MM.1S (cell line): ENCODE data around the gene TTBK1.

Source experiments
- DNase-seq: peaks from one replicate; pipeline ENCODE4 v3.0.0-alpha.2; 2015
- H2AFZ ChIP-seq: fragments of 300-600 bp; sonication (generic); 2 replicates; pipeline ENCODE4 v1.6.0; 2016; ENCODE audit warnings: antibody characterized with exemption, low read length
- H3F3A ChIP-seq: fragments of 300-600 bp; sonication (generic); 2 replicates; pipeline ENCODE4 v1.6.1; 2016; ENCODE audit warnings: mild to moderate bottlenecking, antibody characterized with exemption, low read length, moderate library complexity, mixed read lengths; ENCODE audit not compliant: insufficient read depth
- H3K27ac ChIP-seq: fragments of 300-600 bp; sonication (generic); 2 replicates; pipeline ENCODE4 v1.5.1; 2016; ENCODE audit warnings: mild to moderate bottlenecking, low read length
- H3K27me3 ChIP-seq: fragments of 300-600 bp; sonication (generic); replicated peaks from 2 replicates; pipeline ENCODE4 v1.6.0; 2016; ENCODE audit warnings: low read length; ENCODE audit not compliant: insufficient read depth
- H3K36me3 ChIP-seq: fragments of 300-600 bp; sonication (generic); replicated peaks from 2 replicates; pipeline ENCODE4 v1.6.1; 2016; ENCODE audit warnings: mild to moderate bottlenecking, low read length, mixed read lengths; ENCODE audit not compliant: insufficient read depth
- H3K4me1 ChIP-seq: fragments of 300-600 bp; sonication (generic); 2 replicates; pipeline ENCODE4 v1.6.1; 2016; ENCODE audit warnings: low read length, mixed read lengths
- H3K4me2 ChIP-seq: fragments of 300-600 bp; sonication (generic); 2 replicates; pipeline ENCODE4 v1.6.0; 2016; ENCODE audit warnings: low read depth, low read length
- H3K4me3 ChIP-seq: fragments of 300-600 bp; sonication (generic); 2 replicates; pipeline ENCODE4 v1.5.1; 2016; ENCODE audit warnings: low read length, mixed read lengths
- H3K79me2 ChIP-seq: fragments of 300-600 bp; sonication (generic); 2 replicates; pipeline ENCODE4 v1.6.1; 2016; ENCODE audit warnings: mixed run types, low read length, mixed read lengths
- H3K9ac ChIP-seq: fragments of 300-600 bp; sonication (generic); 2 replicates; pipeline ENCODE4 v1.6.1; 2016; ENCODE audit warnings: low read length, mixed read lengths
- H3K9me2 ChIP-seq: fragments of 300-600 bp; sonication (generic); replicated peaks from 2 replicates; pipeline ENCODE4 v1.6.1; 2016; ENCODE audit warnings: mild to moderate bottlenecking, low read length, mixed read lengths; ENCODE audit not compliant: insufficient read depth
- H3K9me3 ChIP-seq: fragments of 300-600 bp; sonication (generic); replicated peaks from 2 replicates; pipeline ENCODE4 v1.6.1; 2016; ENCODE audit warnings: mild to moderate bottlenecking, low read length, mixed read lengths; ENCODE audit not compliant: insufficient read depth
- H4K20me1 ChIP-seq: fragments of 300-600 bp; sonication (generic); 2 replicates; pipeline ENCODE4 v1.6.1; 2016; ENCODE audit warnings: mild to moderate bottlenecking, low read length, moderate library complexity, mixed read lengths; ENCODE audit not compliant: insufficient read depth
- CTCF ChIP-seq: fragments of 300-600 bp; sonication (generic); IDR thresholded peaks from 2 replicates; pipeline ENCODE4 v1.5.1; 2016; ENCODE audit warnings: antibody characterized with exemption, low read length, mixed read lengths
- EZH2 ChIP-seq: fragments of 300-600 bp; sonication (generic); optimal IDR thresholded peaks from 2 replicates; pipeline ENCODE3; 2017; ENCODE audit warnings: low read depth, mild to moderate bottlenecking, antibody characterized with exemption, low read length, mixed read lengths
- EZH2phosphoT487 ChIP-seq: fragments of 300-600 bp; sonication (generic); IDR thresholded peaks from 2 replicates; pipeline ENCODE4 v1.6.1; 2018; ENCODE audit warnings: antibody characterized with exemption, low read length

Gene TTBK1

GRCh38 chr6:43257367-43258145 lies 14.3 kb downstream of the TTBK1 start:
- peak; percentile 37 for DNase-seq
- peaks cover 13% of the 10 kb centered on the region for H3K4me1 ChIP-seq
- no peak overlapping the region for H3K9ac ChIP-seq
- H3K4me2 ChIP-seq = no peak overlapping the region
- no peak for TF ChIP-seq CTCF
- TF ChIP-seq EZH2 = no peak
- TF ChIP-seq EZH2phosphoT487 = no peak
- H4K20me1 ChIP-seq = no peaks in the 10 kb centered on the region
- H3K27me3 ChIP-seq = no peaks in the 10 kb centered on the region
- H2AFZ ChIP-seq = peak overlapping the region; percentile 19; the same call in 1 of the 2 replicates
- H3K9me2 ChIP-seq = no peaks in the 10 kb centered on the region
- no peak overlapping the region for H3K4me3 ChIP-seq
- no peaks in the 10 kb centered on the region for H3K79me2 ChIP-seq
- H3K9me3 ChIP-seq = no peaks in the 10 kb centered on the region
- H3K36me3 ChIP-seq = no peaks in the 10 kb centered on the region
- H3F3A ChIP-seq = no peaks in the 10 kb centered on the region
- no peak overlapping the region for H3K27ac ChIP-seq

GRCh38 chr6:43258180-43258579 lies 14.9 kb downstream of the TTBK1 start:
- H2AFZ ChIP-seq = no peak overlapping the region
- peaks cover 13% of the 10 kb centered on the region for H3K4me1 ChIP-seq
- H3K79me2 ChIP-seq = no peaks in the 10 kb centered on the region
- TF ChIP-seq EZH2 (no peak), EZH2phosphoT487 (no peak), CTCF (no peak)
- no peaks in the 10 kb centered on the region for H3F3A ChIP-seq
- no peak for DNase-seq
- no peaks in the 10 kb centered on the region for H3K36me3 ChIP-seq
- no peak overlapping the region for H3K4me3 ChIP-seq
- H4K20me1 ChIP-seq = no peaks in the 10 kb centered on the region
- no peak overlapping the region for H3K27ac ChIP-seq
- no peak overlapping the region for H3K4me2 ChIP-seq
- no peaks in the 10 kb centered on the region for H3K9me3 ChIP-seq
- no peaks in the 10 kb centered on the region for H3K9me2 ChIP-seq
- H3K27me3 ChIP-seq = no peaks in the 10 kb centered on the region
- no peak overlapping the region for H3K9ac ChIP-seq

GRCh38 chr6:43258807-43259686 lies 15.8 kb downstream of the TTBK1 start:
- Histone ChIP-seq H3K4me2 (no peak overlapping the region), H3K4me1 (peaks cover 13% of the 10 kb centered on the region), H2AFZ (no peak overlapping the region), H3K27ac (no peak overlapping the region), H3K36me3 (no peaks in the 10 kb centered on the region), H4K20me1 (no peaks in the 10 kb centered on the region), H3K9me3 (no peaks in the 10 kb centered on the region), H3K79me2 (no peaks in the 10 kb centered on the region), H3F3A (no peaks in the 10 kb centered on the region), H3K9me2 (no peaks in the 10 kb centered on the region), H3K9ac (no peak overlapping the region), H3K27me3 (no peaks in the 10 kb centered on the region), H3K4me3 (no peak overlapping the region)
- TF ChIP-seq EZH2 (no peak), CTCF (no peak), EZH2phosphoT487 (no peak)
- DNase-seq = no peak
